ENCODE measurements around the gene EPHA5.

Gene EPHA5

DNA sequence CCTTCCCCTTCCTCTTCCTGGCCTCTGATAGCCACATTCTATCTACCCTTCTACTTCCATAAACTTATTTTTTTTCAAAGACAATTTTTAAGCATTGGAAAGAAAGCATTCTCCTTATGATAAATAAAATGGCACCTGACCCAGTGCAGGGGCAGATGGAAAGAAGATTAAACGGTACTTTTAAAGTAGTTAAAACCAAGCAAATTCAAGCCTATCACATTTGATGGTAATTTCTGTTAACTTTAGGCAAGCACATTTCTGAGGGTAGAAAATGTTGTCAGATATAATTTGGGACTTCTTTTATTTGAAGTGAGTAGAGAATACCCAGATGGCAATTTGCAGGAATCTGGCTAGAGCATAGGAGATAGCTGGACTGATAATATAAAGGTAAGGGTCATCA is 332.9 kb downstream of the EPHA5 start (continued):
- TF ChIP-seq, protein P1, sequence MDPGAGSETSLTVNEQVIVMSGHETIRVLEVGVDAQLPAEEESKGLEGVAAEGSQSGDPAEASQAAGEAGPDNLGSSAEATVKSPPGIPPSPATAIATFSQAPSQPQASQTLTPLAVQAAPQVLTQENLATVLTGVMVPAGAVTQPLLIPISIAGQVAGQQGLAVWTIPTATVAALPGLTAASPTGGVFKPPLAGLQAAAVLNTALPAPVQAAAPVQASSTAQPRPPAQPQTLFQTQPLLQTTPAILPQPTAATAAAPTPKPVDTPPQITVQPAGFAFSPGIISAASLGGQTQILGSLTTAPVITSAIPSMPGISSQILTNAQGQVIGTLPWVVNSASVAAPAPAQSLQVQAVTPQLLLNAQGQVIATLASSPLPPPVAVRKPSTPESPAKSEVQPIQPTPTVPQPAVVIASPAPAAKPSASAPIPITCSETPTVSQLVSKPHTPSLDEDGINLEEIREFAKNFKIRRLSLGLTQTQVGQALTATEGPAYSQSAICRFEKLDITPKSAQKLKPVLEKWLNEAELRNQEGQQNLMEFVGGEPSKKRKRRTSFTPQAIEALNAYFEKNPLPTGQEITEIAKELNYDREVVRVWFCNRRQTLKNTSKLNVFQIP (CRISPR knock-in tag; IDR thresholded peaks at IDR 0.05; ENCODE audit: borderline replicate concordance, low read depth) = no peak
- TF ChIP-seq CSDC2 (CRISPR knock-in tag; IDR thresholded peaks at IDR 0.05) = no peak
- no peak for TF ChIP-seq PPARA (CRISPR knock-in tag; IDR thresholded peaks at IDR 0.05; ENCODE audit: borderline replicate concordance)

DNA sequence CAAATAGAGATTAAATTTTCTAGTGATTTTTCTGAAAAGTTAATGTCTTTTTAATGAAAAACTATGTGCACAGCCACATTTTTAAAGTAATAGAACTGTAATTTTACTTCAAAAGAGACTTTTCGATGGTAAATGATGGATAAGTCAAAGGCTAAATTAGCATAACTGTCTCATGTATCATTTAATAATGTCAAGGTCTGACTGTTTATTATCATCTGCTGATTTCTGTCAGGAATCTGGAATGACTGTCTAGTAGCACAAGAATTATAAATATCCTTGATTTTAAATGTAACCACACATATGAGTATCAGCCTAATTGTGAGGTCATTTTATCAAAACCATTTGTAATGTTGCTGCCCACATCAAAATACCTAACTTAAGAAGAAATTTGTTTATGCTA is 333.8 kb downstream of the EPHA5 start:
- TF ChIP-seq GLIS3 (CRISPR knock-in tag; IDR thresholded peaks at IDR 0.05) (no peak), ZC3H10 (CRISPR knock-in tag; IDR thresholded peaks at IDR 0.05) (no peak), BACH2 (CRISPR knock-in tag; IDR thresholded peaks at IDR 0.05; ENCODE audit: borderline replicate concordance) (no peak), CSDC2 (CRISPR knock-in tag; IDR thresholded peaks at IDR 0.05) (no peak), ZNF70 (CRISPR knock-in tag; IDR thresholded peaks at IDR 0.05) (no peak), ARNTL (CRISPR knock-in tag; IDR thresholded peaks at IDR 0.05; ENCODE audit: borderline replicate concordance, low read depth) (no peak), RARB (CRISPR knock-in tag; IDR thresholded peaks at IDR 0.05) (no peak), ZNF8 (CRISPR knock-in tag; IDR thresholded peaks at IDR 0.05) (no peak), SNAI2 (CRISPR knock-in tag; IDR thresholded peaks at IDR 0.05) (no peak), OSR1 (CRISPR knock-in tag; IDR thresholded peaks at IDR 0.05) (no peak), ZFP30 (CRISPR knock-in tag; IDR thresholded peaks at IDR 0.05) (no peak), ZFP3 (CRISPR knock-in tag; IDR thresholded peaks at IDR 0.05) (no peak), ZNF565 (CRISPR knock-in tag; conservative IDR thresholded peaks at IDR 0.05; ENCODE audit: low read depth) (no peak)
- TF ChIP-seq, protein P2, sequence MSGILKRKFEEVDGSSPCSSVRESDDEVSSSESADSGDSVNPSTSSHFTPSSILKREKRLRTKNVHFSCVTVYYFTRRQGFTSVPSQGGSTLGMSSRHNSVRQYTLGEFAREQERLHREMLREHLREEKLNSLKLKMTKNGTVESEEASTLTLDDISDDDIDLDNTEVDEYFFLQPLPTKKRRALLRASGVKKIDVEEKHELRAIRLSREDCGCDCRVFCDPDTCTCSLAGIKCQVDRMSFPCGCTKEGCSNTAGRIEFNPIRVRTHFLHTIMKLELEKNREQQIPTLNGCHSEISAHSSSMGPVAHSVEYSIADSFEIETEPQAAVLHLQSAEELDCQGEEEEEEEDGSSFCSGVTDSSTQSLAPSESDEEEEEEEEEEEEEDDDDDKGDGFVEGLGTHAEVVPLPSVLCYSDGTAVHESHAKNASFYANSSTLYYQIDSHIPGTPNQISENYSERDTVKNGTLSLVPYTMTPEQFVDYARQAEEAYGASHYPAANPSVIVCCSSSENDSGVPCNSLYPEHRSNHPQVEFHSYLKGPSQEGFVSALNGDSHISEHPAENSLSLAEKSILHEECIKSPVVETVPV (CRISPR knock-in tag; IDR thresholded peaks at IDR 0.05) = no peak
- TF ChIP-seq, protein P3, sequence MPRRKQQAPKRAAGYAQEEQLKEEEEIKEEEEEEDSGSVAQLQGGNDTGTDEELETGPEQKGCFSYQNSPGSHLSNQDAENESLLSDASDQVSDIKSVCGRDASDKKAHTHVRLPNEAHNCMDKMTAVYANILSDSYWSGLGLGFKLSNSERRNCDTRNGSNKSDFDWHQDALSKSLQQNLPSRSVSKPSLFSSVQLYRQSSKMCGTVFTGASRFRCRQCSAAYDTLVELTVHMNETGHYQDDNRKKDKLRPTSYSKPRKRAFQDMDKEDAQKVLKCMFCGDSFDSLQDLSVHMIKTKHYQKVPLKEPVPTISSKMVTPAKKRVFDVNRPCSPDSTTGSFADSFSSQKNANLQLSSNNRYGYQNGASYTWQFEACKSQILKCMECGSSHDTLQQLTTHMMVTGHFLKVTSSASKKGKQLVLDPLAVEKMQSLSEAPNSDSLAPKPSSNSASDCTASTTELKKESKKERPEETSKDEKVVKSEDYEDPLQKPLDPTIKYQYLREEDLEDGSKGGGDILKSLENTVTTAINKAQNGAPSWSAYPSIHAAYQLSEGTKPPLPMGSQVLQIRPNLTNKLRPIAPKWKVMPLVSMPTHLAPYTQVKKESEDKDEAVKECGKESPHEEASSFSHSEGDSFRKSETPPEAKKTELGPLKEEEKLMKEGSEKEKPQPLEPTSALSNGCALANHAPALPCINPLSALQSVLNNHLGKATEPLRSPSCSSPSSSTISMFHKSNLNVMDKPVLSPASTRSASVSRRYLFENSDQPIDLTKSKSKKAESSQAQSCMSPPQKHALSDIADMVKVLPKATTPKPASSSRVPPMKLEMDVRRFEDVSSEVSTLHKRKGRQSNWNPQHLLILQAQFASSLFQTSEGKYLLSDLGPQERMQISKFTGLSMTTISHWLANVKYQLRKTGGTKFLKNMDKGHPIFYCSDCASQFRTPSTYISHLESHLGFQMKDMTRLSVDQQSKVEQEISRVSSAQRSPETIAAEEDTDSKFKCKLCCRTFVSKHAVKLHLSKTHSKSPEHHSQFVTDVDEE (CRISPR knock-in tag; IDR thresholded peaks at IDR 0.05) = no peak
- ATAC-seq = no peak

DNA sequence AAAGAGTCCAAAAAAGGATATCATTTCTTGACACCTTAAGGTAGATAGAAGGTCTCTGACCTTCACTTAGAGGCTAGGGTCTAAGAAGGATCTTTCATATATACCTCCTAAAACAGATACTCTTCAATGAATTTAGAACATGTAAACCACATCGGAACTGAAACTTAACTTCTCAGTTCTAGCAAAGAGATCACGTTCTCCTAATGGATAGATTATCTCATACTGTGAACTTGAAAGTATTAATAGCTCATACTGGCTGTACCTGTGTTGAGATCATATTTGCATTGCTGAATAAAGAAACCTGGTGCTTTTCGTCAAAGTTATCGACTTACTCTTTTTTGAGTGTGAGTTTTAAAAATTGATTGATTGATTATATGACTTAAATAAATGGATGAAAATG is 353.8 kb downstream of the EPHA5 start:
- TF ChIP-seq ZNF8 (CRISPR knock-in tag; IDR thresholded peaks at IDR 0.05) = no peak
- TF ChIP-seq ZFP30 (CRISPR knock-in tag; IDR thresholded peaks at IDR 0.05) = no peak
- TF ChIP-seq RARB (CRISPR knock-in tag; IDR thresholded peaks at IDR 0.05) = no peak
- TF ChIP-seq ISL1 (CRISPR knock-in tag; IDR thresholded peaks at IDR 0.05) = no peak
- TF ChIP-seq, protein P2 (CRISPR knock-in tag; IDR thresholded peaks at IDR 0.05) = no peak
- no peak for TF ChIP-seq CSDC2 (CRISPR knock-in tag; IDR thresholded peaks at IDR 0.05)
- ATAC-seq = no peak

DNA sequence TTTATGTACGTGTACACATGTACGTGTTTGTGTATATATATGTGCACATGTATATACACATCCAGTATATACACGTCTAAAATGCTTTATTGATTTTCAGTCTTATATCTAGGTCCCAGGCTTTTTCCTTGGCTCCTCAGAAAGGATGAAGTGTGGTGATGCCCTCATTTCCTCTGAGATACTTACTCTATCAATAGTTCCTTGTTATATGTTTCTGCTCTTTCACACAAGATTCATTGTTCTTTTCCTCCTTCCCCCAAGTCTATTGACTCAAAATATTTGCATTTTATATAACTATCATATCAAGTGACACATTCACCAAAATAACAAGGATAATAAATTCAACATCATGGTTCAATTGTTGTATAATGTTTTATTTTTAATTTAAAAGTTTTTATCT is 359.2 kb downstream of the EPHA5 start:
- ATAC-seq = no peak
- TF ChIP-seq GLIS3 (CRISPR knock-in tag; IDR thresholded peaks at IDR 0.05) = no peak
- TF ChIP-seq ZFP3 (CRISPR knock-in tag; IDR thresholded peaks at IDR 0.05) = no peak
- TF ChIP-seq, protein P2 (CRISPR knock-in tag; IDR thresholded peaks at IDR 0.05) = no peak
- no peak for TF ChIP-seq CSDC2 (CRISPR knock-in tag; IDR thresholded peaks at IDR 0.05)
- no peak for TF ChIP-seq ESRRG (CRISPR knock-in tag; IDR thresholded peaks at IDR 0.05)
- TF ChIP-seq ZC3H10 (CRISPR knock-in tag; IDR thresholded peaks at IDR 0.05) = no peak
- TF ChIP-seq OSR1 (CRISPR knock-in tag; IDR thresholded peaks at IDR 0.05) = no peak
- no peak for TF ChIP-seq PPARA (CRISPR knock-in tag; IDR thresholded peaks at IDR 0.05; ENCODE audit: borderline replicate concordance)
- TF ChIP-seq ARNTL (CRISPR knock-in tag; IDR thresholded peaks at IDR 0.05; ENCODE audit: borderline replicate concordance, low read depth) = no peak
- no peak for TF ChIP-seq SNAI2 (CRISPR knock-in tag; IDR thresholded peaks at IDR 0.05)

Measured in SK-N-SH treated with all-trans-retinoic acid at 6 μM for 48 hours (cell line).